ENCODE data around the gene RNF40.

The RNF40 gene

DNA sequence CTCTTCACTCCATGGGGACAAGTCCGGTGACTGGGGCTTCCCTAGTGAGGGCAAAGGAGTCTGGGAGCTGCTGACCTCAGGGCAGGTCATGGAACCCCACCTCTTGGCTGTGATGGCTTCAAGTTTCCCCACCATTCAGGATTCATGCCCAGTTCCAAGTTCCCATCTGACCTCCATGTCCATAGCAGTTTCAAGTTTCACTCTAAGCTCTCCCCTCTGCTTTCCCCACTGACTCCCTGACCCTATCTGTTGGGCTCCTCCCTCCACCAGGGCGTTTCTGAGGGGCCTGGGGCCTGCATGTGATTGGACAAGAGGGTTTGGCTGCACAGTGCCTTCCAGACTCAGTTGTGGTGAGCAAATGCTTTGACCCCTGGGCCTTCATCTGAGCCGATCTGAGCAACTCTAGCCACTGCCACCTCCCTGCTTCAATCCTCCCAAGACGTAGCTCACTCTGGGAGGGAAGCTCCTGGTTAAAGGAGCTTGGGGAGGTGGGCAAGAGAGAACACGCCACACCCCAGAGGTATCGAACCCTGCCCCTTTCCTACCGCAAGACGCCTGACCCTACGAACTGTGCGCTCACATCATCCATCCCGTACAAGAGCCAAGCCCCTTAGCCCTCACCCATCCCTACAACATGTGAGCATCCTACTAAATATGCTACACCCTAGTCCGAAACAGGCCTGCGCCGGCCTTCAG is 16.6 kb downstream of the RNF40 start:
- DNase-seq (ENCODE audit: extremely low spot score): no peak
- POLR2A ChIA-PET: no interaction called here
- TF ChIP-seq, protein P1, sequence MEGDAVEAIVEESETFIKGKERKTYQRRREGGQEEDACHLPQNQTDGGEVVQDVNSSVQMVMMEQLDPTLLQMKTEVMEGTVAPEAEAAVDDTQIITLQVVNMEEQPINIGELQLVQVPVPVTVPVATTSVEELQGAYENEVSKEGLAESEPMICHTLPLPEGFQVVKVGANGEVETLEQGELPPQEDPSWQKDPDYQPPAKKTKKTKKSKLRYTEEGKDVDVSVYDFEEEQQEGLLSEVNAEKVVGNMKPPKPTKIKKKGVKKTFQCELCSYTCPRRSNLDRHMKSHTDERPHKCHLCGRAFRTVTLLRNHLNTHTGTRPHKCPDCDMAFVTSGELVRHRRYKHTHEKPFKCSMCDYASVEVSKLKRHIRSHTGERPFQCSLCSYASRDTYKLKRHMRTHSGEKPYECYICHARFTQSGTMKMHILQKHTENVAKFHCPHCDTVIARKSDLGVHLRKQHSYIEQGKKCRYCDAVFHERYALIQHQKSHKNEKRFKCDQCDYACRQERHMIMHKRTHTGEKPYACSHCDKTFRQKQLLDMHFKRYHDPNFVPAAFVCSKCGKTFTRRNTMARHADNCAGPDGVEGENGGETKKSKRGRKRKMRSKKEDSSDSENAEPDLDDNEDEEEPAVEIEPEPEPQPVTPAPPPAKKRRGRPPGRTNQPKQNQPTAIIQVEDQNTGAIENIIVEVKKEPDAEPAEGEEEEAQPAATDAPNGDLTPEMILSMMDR (IDR thresholded peaks at IDR 0.05; ENCODE audit: control extremely low read depth, extremely low read depth, low read depth, missing control alignments): no peak
- CTCF ChIA-PET: interaction anchor here (1.2 to 3.0 kb wide), 5 partner anchors 27 to 118 kb away, joined by 3 to 13 read pairs (median 3); partner anchors contain the start of gene CTF1

DNA sequence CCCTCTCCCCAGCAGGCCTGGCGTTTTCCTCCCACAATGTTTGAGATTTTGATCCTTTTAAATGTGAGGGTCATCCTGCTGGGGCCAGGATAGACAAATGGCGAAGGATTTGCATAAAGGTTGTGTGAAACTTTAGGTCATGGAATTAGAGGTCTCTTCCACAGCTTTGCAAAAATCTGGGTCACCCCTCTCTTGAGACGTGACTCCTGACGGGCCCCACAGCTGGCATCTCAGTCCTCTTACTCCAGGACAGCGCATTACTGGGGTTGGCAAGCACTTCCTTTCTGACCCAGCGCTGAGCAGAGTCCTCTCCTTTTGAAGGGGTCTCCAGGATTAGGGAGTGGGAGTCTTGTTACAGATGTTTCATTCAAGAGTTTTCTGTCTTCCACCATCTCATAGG is 17.5 kb downstream of the RNF40 start:
- TF ChIP-seq, protein P1 (IDR thresholded peaks at IDR 0.05; ENCODE audit: control extremely low read depth, extremely low read depth, low read depth, missing control alignments): no peak
- POLR2A ChIA-PET: no interaction called here
- DNase-seq (ENCODE audit: extremely low spot score): no peak
- CTCF ChIA-PET: interaction anchor here (1.2 kb wide), 1 partner anchor 26 kb away, joined by 3 read pairs; no protein-coding TSS in a partner anchor

DNA sequence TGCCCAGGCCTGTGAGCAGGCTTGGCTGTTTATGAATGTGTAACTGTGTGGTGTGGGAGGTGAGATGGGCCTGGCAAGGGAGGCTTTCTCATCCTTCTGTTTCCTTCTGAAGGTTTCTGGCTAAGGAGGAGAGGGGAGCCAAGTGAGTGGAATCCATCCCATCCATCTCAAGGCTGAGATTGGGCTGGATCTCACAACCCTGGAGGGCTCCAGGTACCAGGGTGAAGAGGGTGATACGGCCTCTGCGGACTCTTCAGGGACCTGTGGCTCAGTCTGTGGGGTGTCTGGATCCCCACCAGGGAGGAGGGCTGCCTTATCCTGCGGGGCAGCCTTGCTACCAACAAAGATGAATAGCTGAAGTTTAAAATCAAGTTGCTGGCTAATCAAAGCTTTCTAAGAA is 17.9 kb downstream of the RNF40 start:
- ChIA-PET POLR2A (no interaction called here), CTCF (interaction anchor here (0.6 kb wide), 1 partner anchor 35 kb away, joined by 4 read pairs; no protein-coding TSS in a partner anchor)

DNA sequence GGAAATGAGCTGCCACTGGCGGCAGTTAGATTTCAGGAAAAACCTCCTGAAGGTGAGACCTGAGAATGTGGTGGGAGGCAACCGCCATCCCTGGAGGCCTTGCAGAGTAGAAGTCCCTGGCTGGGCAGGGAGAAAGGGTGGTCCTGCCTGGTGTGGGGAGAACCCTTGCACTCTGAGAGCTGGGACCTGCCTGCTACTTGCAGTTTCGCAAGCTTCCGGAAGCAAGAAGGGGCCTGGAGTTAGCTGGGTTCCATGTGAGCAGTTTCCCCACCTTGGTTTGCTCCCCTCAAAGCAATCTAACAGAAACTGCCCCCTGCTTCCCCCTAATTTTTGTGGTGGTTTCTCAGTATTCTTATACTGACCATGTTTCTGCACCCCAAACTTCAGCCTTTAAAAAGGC is 18.4 kb downstream of the RNF40 start:
- DNase-seq (ENCODE audit: extremely low spot score): no peak
- CTCF ChIA-PET: interaction anchor here (0.6 to 1.7 kb wide), 2 partner anchors 14 to 34 kb away, joined by 4 to 5 read pairs; no protein-coding TSS in a partner anchor

More for the DNA sequence above, 17.9 kb downstream of the RNF40 start:
- TF ChIP-seq, protein P1 (IDR thresholded peaks at IDR 0.05; ENCODE audit: control extremely low read depth, extremely low read depth, low read depth, missing control alignments): no peak
- DNase-seq (ENCODE audit: extremely low spot score): no peak

DNA sequence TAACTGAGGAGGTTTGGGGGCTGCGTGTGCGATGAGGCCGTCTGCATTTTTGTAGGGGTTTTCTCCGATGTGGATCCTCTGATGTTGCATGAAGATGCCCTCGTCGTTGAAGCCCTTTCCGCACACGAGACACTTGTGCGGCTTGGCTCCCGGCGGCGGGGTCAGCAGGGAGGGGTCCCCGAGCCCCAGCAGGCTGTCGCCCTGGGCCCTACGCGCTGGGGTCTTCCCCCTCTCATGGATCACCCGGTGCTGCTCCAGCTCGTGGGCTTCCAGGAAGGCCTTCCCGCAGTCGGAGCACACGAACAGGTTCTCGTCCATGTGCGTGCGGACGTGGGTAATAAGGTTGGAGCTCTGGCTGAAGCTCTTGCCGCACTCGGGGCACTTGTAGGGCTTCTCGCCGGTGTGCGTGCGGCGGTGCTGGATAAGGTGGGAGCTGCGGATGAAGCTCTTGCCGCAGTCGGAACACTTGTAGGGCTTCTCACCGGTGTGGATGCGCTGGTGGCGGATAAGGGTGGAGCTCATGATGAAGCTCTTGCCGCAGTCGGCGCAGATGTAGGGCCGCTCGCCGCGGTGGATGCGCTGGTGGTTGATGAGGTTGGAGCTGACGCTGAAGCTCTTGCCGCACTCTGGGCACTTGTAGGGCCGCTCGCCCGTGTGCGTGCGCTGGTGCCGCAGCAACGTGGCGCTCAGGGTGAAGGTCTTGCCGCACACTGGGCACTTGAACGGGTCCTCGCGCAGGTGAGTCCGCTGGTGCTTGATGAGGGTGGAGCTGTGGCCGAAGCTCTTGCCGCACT is 20.6 kb downstream of the RNF40 start:
- DNase-seq (ENCODE audit: extremely low spot score): no peak
- ChIA-PET POLR2A (no interaction called here), CTCF (interaction anchor here (1.3 to 1.6 kb wide), 4 partner anchors 10 to 159 kb away, joined by 3 to 9 read pairs (median 4); no protein-coding TSS in a partner anchor)

More for the DNA sequence above, 18.4 kb downstream of the RNF40 start:
- POLR2A ChIA-PET: no interaction called here
- TF ChIP-seq, protein P1 (IDR thresholded peaks at IDR 0.05; ENCODE audit: control extremely low read depth, extremely low read depth, low read depth, missing control alignments): no peak

More for the DNA sequence above, 20.6 kb downstream of the RNF40 start:
- TF ChIP-seq, protein P1 (IDR thresholded peaks at IDR 0.05; ENCODE audit: control extremely low read depth, extremely low read depth, low read depth, missing control alignments): no peak
